ENCODE results near the gene PRSS1. TPM values are rescaled to one million over a fixed set of nuclear protein-coding genes. Genes with fewer than 3 reads are reported as not detected.

Gene PRSS1
- total RNA-seq, 1 experiment from 2014 or later: 7.3 TPM

DNA sequence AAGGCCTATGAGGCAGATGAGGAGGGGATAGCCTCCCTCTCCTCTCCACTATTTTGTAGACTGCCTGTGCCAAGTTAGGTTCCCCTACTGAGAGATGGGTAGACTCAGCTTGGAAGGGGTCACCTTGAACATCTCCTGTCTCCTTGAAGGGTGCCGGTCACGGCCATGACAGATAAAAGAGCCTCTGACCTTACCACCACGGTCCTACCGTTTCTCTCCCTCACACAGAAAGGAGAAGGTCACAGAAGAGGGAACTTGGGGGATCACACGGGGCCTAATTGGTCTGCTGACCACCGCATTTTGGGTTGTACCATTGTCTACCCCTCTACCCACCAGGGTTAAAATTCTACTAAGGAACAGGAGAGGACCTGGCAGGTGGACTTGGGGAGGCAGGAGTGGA is 38.5 kb downstream of the PRSS1 start:
- TF ChIP-seq POLR2AphosphoS5 (IDR thresholded peaks at IDR 0.05; ENCODE audit: low read depth, low read length) (no peak), SIN3A (IDR thresholded peaks at IDR 0.05; ENCODE audit: borderline replicate concordance, insufficient read depth, low read depth, low read length) (no peak), TCF7L2 (IDR thresholded peaks at IDR 0.05; ENCODE audit: low read depth, low read length) (no peak)
- TF ChIP-seq, protein P1, sequence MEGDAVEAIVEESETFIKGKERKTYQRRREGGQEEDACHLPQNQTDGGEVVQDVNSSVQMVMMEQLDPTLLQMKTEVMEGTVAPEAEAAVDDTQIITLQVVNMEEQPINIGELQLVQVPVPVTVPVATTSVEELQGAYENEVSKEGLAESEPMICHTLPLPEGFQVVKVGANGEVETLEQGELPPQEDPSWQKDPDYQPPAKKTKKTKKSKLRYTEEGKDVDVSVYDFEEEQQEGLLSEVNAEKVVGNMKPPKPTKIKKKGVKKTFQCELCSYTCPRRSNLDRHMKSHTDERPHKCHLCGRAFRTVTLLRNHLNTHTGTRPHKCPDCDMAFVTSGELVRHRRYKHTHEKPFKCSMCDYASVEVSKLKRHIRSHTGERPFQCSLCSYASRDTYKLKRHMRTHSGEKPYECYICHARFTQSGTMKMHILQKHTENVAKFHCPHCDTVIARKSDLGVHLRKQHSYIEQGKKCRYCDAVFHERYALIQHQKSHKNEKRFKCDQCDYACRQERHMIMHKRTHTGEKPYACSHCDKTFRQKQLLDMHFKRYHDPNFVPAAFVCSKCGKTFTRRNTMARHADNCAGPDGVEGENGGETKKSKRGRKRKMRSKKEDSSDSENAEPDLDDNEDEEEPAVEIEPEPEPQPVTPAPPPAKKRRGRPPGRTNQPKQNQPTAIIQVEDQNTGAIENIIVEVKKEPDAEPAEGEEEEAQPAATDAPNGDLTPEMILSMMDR (IDR thresholded peaks at IDR 0.05): no peak
- TF ChIP-seq, protein P2, sequence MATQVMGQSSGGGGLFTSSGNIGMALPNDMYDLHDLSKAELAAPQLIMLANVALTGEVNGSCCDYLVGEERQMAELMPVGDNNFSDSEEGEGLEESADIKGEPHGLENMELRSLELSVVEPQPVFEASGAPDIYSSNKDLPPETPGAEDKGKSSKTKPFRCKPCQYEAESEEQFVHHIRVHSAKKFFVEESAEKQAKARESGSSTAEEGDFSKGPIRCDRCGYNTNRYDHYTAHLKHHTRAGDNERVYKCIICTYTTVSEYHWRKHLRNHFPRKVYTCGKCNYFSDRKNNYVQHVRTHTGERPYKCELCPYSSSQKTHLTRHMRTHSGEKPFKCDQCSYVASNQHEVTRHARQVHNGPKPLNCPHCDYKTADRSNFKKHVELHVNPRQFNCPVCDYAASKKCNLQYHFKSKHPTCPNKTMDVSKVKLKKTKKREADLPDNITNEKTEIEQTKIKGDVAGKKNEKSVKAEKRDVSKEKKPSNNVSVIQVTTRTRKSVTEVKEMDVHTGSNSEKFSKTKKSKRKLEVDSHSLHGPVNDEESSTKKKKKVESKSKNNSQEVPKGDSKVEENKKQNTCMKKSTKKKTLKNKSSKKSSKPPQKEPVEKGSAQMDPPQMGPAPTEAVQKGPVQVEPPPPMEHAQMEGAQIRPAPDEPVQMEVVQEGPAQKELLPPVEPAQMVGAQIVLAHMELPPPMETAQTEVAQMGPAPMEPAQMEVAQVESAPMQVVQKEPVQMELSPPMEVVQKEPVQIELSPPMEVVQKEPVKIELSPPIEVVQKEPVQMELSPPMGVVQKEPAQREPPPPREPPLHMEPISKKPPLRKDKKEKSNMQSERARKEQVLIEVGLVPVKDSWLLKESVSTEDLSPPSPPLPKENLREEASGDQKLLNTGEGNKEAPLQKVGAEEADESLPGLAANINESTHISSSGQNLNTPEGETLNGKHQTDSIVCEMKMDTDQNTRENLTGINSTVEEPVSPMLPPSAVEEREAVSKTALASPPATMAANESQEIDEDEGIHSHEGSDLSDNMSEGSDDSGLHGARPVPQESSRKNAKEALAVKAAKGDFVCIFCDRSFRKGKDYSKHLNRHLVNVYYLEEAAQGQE (IDR thresholded peaks at IDR 0.05; ENCODE audit: insufficient read depth in 1 of 2, low read depth in 2 of 2, low read length in 1 of 2): no peak
- Histone ChIP-seq H3K4me1 (ENCODE audit: control insufficient read depth, insufficient read depth, low read length) (no peaks in the 10 kb centered on the region), H3K9me3 (ENCODE audit: control insufficient read depth, insufficient read depth, low read depth, low read length) (no peaks in the 10 kb centered on the region), H3K27me3 (ENCODE audit: control insufficient read depth, insufficient read depth, low read length) (peaks cover 4% of the 10 kb centered on the region; the same call in 1 of the 2 replicates), H3K36me3 (ENCODE audit: control insufficient read depth, insufficient read depth, low read length) (no peaks in the 10 kb centered on the region), H3K4me3 (ENCODE audit: low read depth in 2 of 2, low read length in 2 of 2) (no peak overlapping the region), H3K27ac (ENCODE audit: low read length) (no peak overlapping the region)
- intact Hi-C loops (cut with micrococcal nuclease; ENCODE audit: unreplicated experiment): loop anchor here (10.0 kb wide), 2 partner anchors 73 to 183 kb away; no protein-coding TSS in a partner anchor
- in situ Hi-C loops (cut with HindIII; ENCODE audit: low pct_unique_long_range_greater_than_20kb, low sequenced_read_pairs): no loop called here
- DNase-seq (ENCODE audit: low read depth, low spot score) (no peak), ATAC-seq (no peak)
- CTCF ChIA-PET: no interaction called here
- POLR2A ChIA-PET: no interaction called here
- no TSS peak for BruUV-seq (replicated peaks)

DNA sequence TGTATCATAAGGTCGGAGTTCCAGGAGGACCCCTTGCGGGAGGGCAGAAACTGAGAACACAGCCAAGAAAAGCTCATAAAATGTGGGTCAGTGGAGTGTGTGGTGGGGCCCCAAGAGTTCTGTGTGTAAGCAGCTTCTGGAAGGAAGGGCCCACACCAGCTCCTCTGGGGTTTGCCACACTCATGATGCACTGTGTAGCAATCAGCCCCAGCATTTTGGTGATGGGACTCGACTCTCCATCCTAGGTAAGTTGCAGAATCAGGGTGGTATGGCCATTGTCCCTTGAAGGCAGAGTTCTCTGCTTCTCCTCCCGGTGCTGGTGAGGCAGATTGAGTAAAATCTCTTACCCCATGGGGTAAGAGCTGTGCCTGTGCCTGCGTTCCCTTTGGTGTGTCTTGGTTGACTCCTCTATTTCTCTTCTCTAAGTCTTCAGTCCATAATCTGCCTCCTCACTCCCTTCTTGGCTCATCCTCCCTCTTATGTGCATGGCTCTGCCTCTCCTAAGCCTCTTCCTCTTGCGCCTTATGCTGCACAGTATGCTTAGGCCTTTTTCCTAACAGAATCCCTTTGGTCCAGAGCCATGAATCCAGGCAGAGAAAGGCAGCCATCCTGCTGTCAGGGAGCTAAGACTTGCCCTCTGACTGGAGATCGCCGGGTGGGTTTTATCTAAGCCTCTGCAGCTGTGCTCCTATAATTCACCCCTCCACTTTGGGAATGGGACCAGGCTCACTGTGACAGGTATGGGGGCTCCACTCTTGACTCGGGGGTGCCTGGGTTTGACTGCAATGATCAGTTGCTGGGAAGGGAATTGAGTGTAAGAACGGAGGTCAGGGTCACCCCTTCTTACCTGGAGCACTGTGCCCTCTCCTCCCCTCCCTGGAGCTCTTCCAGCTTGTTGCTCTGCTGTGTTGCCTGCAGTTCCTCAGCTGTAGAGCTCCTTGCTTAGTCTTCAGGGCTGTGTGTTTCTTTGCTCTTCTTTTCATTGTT is 39.3 kb downstream of the PRSS1 start:
- TF ChIP-seq TCF7L2 (IDR thresholded peaks at IDR 0.05; ENCODE audit: low read depth, low read length) (no peak), POLR2AphosphoS5 (IDR thresholded peaks at IDR 0.05; ENCODE audit: low read depth, low read length) (no peak), SIN3A (IDR thresholded peaks at IDR 0.05; ENCODE audit: borderline replicate concordance, insufficient read depth, low read depth, low read length) (no peak)
- TF ChIP-seq, protein P2 (IDR thresholded peaks at IDR 0.05; ENCODE audit: insufficient read depth in 1 of 2, low read depth in 2 of 2, low read length in 1 of 2): no peak
- TF ChIP-seq, protein P1 (IDR thresholded peaks at IDR 0.05): no peak
- ChIA-PET POLR2A (interaction anchor here (0.6 kb wide), 1 partner anchor 573 kb away, joined by 18 read pairs; no protein-coding TSS in a partner anchor), CTCF (no interaction called here)
- in situ Hi-C loops (cut with HindIII; ENCODE audit: low pct_unique_long_range_greater_than_20kb, low sequenced_read_pairs): no loop called here
- Histone ChIP-seq H3K27ac (ENCODE audit: low read length) (no peak overlapping the region), H3K4me1 (ENCODE audit: control insufficient read depth, insufficient read depth, low read length) (no peaks in the 10 kb centered on the region), H3K27me3 (ENCODE audit: control insufficient read depth, insufficient read depth, low read length) (peaks cover 4% of the 10 kb centered on the region; the same call in 1 of the 2 replicates), H3K4me3 (ENCODE audit: low read depth in 2 of 2, low read length in 2 of 2) (no peak overlapping the region), H3K9me3 (ENCODE audit: control insufficient read depth, insufficient read depth, low read depth, low read length) (no peaks in the 10 kb centered on the region), H3K36me3 (ENCODE audit: control insufficient read depth, insufficient read depth, low read length) (no peaks in the 10 kb centered on the region)
- intact Hi-C loops (cut with micrococcal nuclease; ENCODE audit: unreplicated experiment): loop anchor here (10.0 kb wide), 2 partner anchors 74 to 184 kb away; no protein-coding TSS in a partner anchor
- ATAC-seq (no peak), DNase-seq (ENCODE audit: low read depth, low spot score) (no peak)
- BruUV-seq (replicated peaks): no TSS peak

Data from Panc1 (cell line).